IPS-20b (cell line): Measurements from ENCODE around the gene CECR2.
"Not testable (repeated sequence)": the region's sequence is repeated elsewhere in the genome, so short reads cannot be mapped to it uniquely, and the experiment has no call there.

ENCODE experiments used
- H3K27ac ChIP-seq: one replicate; pipeline ENCODE4 v1.5.1; 2013; ENCODE audit warnings: low read length
- H3K27me3 ChIP-seq: 2 replicates; pipeline ENCODE4 v1.6.1; 2013; ENCODE audit warnings: mild to moderate bottlenecking, low read length, inconsistent platforms; ENCODE audit not compliant: insufficient read depth
- H3K36me3 ChIP-seq: 2 replicates; pipeline ENCODE4 v1.6.1; 2013; ENCODE audit warnings: low read depth, mild to moderate bottlenecking, inconsistent platforms, low read length, moderate library complexity; ENCODE audit not compliant: insufficient read depth
- H3K4me1 ChIP-seq: 2 replicates; pipeline ENCODE4 v1.6.1; 2013; ENCODE audit warnings: mild to moderate bottlenecking, control low read depth, inconsistent platforms, low read length, moderate library complexity; ENCODE audit not compliant: insufficient read depth
- H3K4me3 ChIP-seq: 2 replicates; pipeline ENCODE4 v1.5.1; 2013; ENCODE audit warnings: mild to moderate bottlenecking, low read length, inconsistent platforms
- H3K9ac ChIP-seq: 2 replicates; pipeline ENCODE4 v1.6.1; 2013; ENCODE audit warnings: low read depth, mild to moderate bottlenecking, inconsistent platforms, low read length, moderate library complexity
- H3K9me3 ChIP-seq: 2 replicates; pipeline ENCODE4 v1.6.1; 2013; ENCODE audit warnings: mild to moderate bottlenecking, low read depth, low read length, inconsistent platforms; ENCODE audit not compliant: insufficient read depth

The CECR2 gene

GRCh38 chr22:17491090-17491640 lies 121.9 kb downstream of the CECR2 start:
- H3K9ac ChIP-seq = no peak overlapping the region
- H3K27me3 ChIP-seq = no peaks in the 10 kb centered on the region
- H3K36me3 ChIP-seq = peaks cover 25% of the 10 kb centered on the region
- no peak overlapping the region for H3K4me3 ChIP-seq
- no peak overlapping the region for H3K27ac ChIP-seq
- peaks cover 25% of the 10 kb centered on the region for H3K4me1 ChIP-seq
- no peaks in the 10 kb centered on the region for H3K9me3 ChIP-seq

GRCh38 chr22:17492247-17492646 lies 123.0 kb downstream of the CECR2 start:
- no peak overlapping the region for H3K4me3 ChIP-seq
- H3K27ac ChIP-seq = no peak overlapping the region
- H3K27me3 ChIP-seq = no peaks in the 10 kb centered on the region
- no peaks in the 10 kb centered on the region for H3K9me3 ChIP-seq
- no peak overlapping the region for H3K9ac ChIP-seq
- peaks cover 25% of the 10 kb centered on the region for H3K4me1 ChIP-seq
- H3K36me3 ChIP-seq = peaks cover 23% of the 10 kb centered on the region

GRCh38 chr22:17493419-17493981 lies 124.2 kb downstream of the CECR2 start:
- Histone ChIP-seq H3K4me3 (no peak overlapping the region), H3K9ac (0 out of 2 replicates have a peak overlapping the region, but pooled peaks have one; percentile 4), H3K27me3 (no peaks in the 10 kb centered on the region), H3K27ac (no peak overlapping the region), H3K4me1 (peaks cover 23% of the 10 kb centered on the region), H3K9me3 (no peaks in the 10 kb centered on the region), H3K36me3 (peaks cover 34% of the 10 kb centered on the region)

GRCh38 chr22:17496841-17497240 lies 127.6 kb downstream of the CECR2 start:
- no peak overlapping the region for H3K27ac ChIP-seq

GRCh38 chr22:17501679-17502285 lies 132.5 kb downstream of the CECR2 start:
- Histone ChIP-seq H3K27ac (no peak overlapping the region), H3K4me1 (no peaks in the 10 kb centered on the region), H3K9ac (no peak overlapping the region), H3K27me3 (no peaks in the 10 kb centered on the region), H3K4me3 (no peak overlapping the region), H3K36me3 (peaks cover 92% of the 10 kb centered on the region), H3K9me3 (no peaks in the 10 kb centered on the region)

More at GRCh38 chr22:17496841-17497240, 127.6 kb downstream of the CECR2 start:
- H3K9ac ChIP-seq = no peak overlapping the region
- no peak overlapping the region for H3K4me3 ChIP-seq
- H3K9me3 ChIP-seq = no peaks in the 10 kb centered on the region
- H3K36me3 ChIP-seq = peaks cover 59% of the 10 kb centered on the region
- H3K27me3 ChIP-seq = no peaks in the 10 kb centered on the region
- H3K4me1 ChIP-seq = peaks cover 14% of the 10 kb centered on the region

- H3K4me3 ChIP-seq = no peak overlapping the region
- H3K27ac ChIP-seq = no peak overlapping the region
- no peak overlapping the region for H3K9ac ChIP-seq
- H3K36me3 ChIP-seq = peaks cover 94% of the 10 kb centered on the region
- H3K9me3 ChIP-seq = no peaks in the 10 kb centered on the region
- H3K27me3 ChIP-seq = no peaks in the 10 kb centered on the region
- no peaks in the 10 kb centered on the region for H3K4me1 ChIP-seq
Measured at GRCh38 chr22:17508110-17508509, 138.8 kb downstream of the CECR2 start.

- H3K4me3 ChIP-seq = no peak overlapping the region
- no peaks in the 10 kb centered on the region for H3K27me3 ChIP-seq
- no peaks in the 10 kb centered on the region for H3K9me3 ChIP-seq
- H3K9ac ChIP-seq = no peak overlapping the region
- no peak overlapping the region for H3K27ac ChIP-seq
- H3K36me3 ChIP-seq = peaks cover 81% of the 10 kb centered on the region
- H3K4me1 ChIP-seq = no peaks in the 10 kb centered on the region
Measured at GRCh38 chr22:17512960-17513359, 143.7 kb downstream of the CECR2 start.

- Histone ChIP-seq H3K9me3 (no peaks in the 10 kb centered on the region), H3K27me3 (no peaks in the 10 kb centered on the region), H3K4me3 (no peak overlapping the region), H3K4me1 (no peaks in the 10 kb centered on the region), H3K36me3 (peaks cover 81% of the 10 kb centered on the region), H3K27ac (no peak overlapping the region), H3K9ac (no peak overlapping the region)
Measured at GRCh38 chr22:17513612-17514011, 144.4 kb downstream of the CECR2 start.

- H3K27ac ChIP-seq = no peak overlapping the region
Measured at GRCh38 chr22:17514084-17514483, 144.8 kb downstream of the CECR2 start.

GRCh38 chr22:17518406-17518805 lies 149.1 kb downstream of the CECR2 start:
- Histone ChIP-seq H3K27ac (no peak overlapping the region), H3K27me3 (no peaks in the 10 kb centered on the region), H3K4me3 (no peak overlapping the region), H3K9ac (no peak overlapping the region), H3K4me1 (no peaks in the 10 kb centered on the region), H3K36me3 (peaks cover 50% of the 10 kb centered on the region), H3K9me3 (no peaks in the 10 kb centered on the region)

More at GRCh38 chr22:17514084-17514483, 144.8 kb downstream of the CECR2 start:
- H3K9ac ChIP-seq = no peak overlapping the region
- H3K4me1 ChIP-seq = no peaks in the 10 kb centered on the region
- no peaks in the 10 kb centered on the region for H3K27me3 ChIP-seq
- H3K9me3 ChIP-seq = no peaks in the 10 kb centered on the region
- H3K4me3 ChIP-seq = no peak overlapping the region
- peaks cover 80% of the 10 kb centered on the region for H3K36me3 ChIP-seq

GRCh38 chr22:17521971-17522370 lies 152.7 kb downstream of the CECR2 start:
- not testable (repeated sequence) for H3K27ac ChIP-seq, H3K9me3 ChIP-seq, H3K27me3 ChIP-seq, H3K4me1 ChIP-seq, H3K9ac ChIP-seq, H3K4me3 ChIP-seq
- peaks cover 66% of the 10 kb centered on the region for H3K36me3 ChIP-seq

- Histone ChIP-seq H3K4me1 (no peaks in the 10 kb centered on the region), H3K27me3 (no peaks in the 10 kb centered on the region), H3K9ac (no peak overlapping the region), H3K4me3 (no peak overlapping the region), H3K27ac (no peak overlapping the region), H3K36me3 (peaks cover 67% of the 10 kb centered on the region), H3K9me3 (no peaks in the 10 kb centered on the region)
Measured at GRCh38 chr22:17523925-17524324, 154.7 kb downstream of the CECR2 start.
